UCSD-AML1 (cell line): ENCODE data around the gene GPHN.

ENCODE experiments used
- DNase-seq: peaks from one replicate; lab custom pipeline; 2025; ENCODE audit not compliant: unreplicated experiment; lab: John Stamatoyannopoulos, UW

Gene GPHN

DNA sequence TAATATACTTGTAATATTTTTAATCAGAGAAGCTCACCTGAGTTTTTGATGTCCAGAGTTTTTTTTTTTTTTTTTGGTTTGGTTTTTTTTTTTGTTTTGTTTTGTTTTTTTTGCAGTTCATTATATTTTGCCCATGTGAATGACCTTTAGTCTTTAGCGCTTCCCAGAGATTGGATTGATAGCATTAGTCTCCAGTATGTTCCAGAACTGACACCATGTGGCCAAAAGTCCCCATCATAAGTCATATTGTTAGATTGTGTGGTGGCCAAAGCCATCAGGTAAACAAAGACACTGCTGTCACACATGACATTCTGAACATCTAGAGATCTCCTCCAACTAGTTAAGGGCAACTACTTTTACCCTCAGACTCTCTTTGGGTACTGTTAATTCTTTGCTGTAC is 408.5 kb downstream of the GPHN start:
- DNase-seq: no peak

- DNase-seq: no peak
These were observed 410.6 kb downstream of the GPHN start for GRCh38 chr14:66918527-66918926.

DNA sequence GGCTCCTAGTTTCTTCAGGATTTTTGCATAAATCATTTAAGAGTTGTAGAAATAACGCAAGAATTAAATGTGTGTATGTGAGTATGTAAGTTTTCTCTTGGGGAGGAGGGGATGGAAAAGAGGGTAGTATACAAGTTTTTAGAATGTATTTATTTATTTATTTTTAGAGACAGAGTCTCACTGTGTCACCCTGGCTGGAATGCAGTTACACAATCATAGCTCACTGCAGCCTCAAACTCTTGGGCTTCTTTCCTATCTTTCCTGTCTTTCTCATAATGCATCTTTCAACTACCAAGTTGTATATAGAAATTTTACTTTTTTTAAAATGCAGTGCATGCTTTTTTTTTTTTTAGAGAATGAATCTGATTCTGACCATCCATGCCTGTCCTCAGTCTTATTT is 412.2 kb downstream of the GPHN start:
- no peak for DNase-seq

DNA sequence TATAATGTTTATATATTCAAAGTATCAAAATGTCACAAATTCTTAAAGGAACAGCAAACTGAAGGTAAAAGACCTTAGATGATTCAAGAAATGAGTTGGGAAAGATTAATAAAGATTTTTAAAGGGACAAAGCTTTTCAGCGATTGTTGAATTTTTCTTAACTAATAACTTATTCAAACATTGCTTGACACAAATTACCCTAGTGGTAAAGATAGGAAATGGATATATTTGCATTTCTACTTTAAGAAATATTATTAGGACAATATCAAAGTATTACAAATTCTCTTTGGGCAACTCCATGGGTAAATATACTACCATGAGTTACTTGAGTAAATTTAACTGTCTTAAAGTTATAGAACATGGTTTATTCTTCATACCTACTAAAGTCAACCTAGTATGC is 415.3 kb downstream of the GPHN start:
- no peak for DNase-seq

- no peak for DNase-seq
These were observed 431.5 kb downstream of the GPHN start for GRCh38 chr14:66939409-66939808.

GRCh38 chr14:66944872-66945271 is 436.9 kb downstream of the GPHN start:
- no peak for DNase-seq

DNA sequence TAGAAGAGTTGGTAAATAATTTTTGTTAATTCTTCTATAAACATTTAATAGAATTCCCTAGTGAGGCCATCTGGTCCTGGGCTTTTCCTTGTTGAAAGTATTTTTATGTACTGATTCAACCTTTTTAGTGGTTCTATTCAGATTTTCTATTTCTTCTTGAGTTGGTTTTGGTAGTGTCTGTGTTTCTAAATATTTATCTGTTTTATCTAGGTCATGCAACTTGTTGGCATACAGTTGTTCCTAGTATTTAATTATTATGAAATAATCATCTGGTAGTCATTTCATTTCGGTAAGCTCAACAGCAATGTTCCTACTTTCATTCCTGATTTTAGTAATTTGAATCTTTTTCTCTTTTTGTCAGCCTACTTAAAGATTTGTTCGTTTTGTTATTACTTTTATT is 447.2 kb downstream of the GPHN start:
- no peak for DNase-seq

- DNase-seq: no peak
These were observed 451.6 kb downstream of the GPHN start for GRCh38 chr14:66959437-66960050.

- no peak for DNase-seq
These were observed 457.9 kb downstream of the GPHN start for GRCh38 chr14:66965831-66966230.

DNA sequence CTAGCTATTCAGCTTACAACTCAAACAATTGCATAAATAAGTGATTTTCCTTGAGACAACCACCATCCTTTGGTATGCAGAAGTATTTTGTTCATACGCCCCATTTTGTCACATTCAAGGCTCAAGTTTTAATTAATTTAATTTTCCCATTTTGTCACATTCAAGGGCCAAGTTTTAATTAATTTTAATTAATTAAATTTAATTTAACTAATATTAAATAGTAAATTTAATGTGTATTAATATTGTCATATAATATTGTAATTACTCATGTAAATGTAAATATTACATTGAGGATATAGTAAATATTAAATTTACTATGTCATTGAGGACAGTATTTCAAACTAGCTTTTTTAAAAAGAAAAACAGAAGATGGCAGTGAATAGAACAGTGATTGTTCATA is 464.5 kb downstream of the GPHN start:
- DNase-seq: no peak

- DNase-seq: no peak
These were observed 466.6 kb downstream of the GPHN start for GRCh38 chr14:66974397-66975025.

DNA sequence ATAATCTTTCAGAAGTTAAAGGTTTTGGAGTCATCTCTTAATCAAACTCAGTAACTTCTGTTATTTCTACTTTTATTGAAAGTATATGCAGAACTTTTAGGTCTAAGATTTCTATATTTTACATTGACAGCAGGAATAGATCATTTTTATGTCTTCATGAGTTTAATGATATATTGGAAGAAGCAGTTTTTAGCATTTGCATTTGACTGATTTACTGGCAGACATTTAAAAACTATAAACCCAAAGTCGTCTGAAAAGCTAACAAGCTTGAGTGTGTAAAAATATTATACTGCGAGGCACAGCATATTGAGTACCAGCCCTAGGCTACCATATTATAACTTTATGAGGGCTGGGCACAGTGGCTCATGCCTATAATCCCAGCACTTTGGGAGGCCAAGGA is 467.3 kb downstream of the GPHN start:
- no peak for DNase-seq

DNA sequence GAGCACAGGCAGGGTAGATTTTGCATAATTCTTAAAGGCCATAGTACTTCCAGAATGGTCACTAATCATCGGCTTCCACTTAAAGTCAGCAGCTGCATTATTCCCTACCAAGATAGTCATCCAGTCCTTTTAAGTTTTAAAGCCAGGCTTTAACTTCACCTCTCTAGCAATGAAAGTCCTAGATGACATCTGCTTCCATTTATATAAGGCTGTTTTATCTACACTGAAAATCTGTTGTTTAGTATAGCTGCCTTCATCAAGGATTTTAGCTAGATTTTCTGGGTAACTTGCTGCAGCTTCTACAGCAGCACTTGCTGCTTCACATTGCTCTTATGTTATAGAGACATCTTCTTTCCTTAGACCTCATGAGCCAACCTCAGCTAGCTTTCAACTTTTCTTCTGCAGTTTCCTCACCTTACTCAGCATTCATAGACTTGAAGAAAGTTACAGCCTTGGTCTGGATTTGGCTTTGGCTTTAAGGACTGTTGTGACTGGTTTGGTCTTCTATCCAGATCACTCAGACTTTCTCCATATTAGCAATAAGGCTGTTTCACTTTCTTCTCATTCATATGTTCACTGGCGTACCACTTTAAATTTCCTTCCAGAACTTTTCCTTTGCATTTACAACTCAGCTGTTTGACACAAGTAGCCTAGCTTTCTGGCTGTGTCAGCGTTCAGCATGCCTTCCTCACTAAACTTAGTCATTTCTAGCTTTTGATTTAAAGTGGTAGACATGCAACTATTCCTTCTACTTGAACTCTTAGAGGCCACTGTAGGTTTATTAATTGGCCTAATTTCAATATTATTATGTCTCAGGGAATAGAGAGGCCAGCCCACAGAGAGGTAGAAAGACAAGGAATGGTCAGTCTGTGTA is 471.4 kb downstream of the GPHN start:
- DNase-seq: no peak

DNA sequence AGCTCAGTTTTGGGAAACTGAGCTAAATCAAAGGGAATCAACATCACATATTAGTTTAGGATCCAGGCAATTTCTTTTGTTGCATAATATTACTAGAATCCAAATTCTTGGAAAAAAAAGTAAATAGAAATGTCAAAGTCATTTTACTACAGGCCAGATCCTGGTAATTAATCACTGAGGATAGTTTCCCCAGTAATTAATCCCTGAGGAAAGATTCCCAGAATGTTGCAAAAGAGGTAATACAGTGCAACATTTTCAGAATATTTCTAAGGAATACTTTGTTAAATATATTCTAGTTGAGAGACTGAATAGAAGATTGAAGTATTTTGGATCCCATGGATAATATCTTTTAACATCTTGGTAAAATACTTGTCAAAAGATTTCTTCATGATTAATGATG is 474.3 kb downstream of the GPHN start:
- no peak for DNase-seq

DNA sequence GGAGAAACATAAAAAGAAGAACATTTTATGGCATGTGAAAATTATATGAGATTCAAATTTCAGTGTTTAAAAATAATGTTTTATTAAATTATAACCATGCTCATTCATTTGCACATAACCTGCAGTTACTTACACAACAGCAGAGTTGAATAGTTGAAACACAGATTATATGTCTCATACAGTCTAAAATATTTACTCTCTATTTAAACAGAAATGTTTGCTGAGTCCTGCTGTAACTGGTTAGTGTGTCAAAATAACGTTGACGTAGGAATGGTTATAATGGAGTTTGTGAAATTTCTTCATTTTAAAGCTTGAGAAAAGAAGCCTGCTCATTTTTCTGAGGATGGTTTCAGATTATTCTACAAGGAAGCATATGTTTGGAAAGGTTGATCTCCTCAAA is 484.8 kb downstream of the GPHN start:
- DNase-seq: no peak

- DNase-seq: no peak
These were observed 485.6 kb downstream of the GPHN start for GRCh38 chr14:66993512-66993911.

GRCh38 chr14:66998013-66998412 is 490.1 kb downstream of the GPHN start:
- no peak for DNase-seq

DNA sequence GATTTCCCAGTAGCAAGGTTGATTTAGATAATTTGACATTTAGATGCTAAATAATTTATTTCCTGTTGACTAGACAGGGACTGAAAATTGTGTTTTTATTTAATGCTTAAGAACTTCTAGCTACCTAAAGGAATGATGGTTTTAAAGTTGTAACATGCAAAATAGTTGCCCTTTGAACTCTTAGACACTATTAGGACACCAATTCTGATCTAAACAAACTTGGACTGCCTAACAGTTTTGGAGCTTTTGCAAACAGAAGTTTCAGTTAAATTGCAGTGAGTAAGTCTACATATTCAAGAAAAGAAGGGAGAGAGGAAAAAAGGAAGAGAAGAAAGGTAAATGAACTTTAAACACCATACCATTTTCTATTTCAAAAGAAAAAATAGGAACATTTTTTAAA is 492.0 kb downstream of the GPHN start:
- DNase-seq: no peak

- no peak for DNase-seq
These were observed 495.2 kb downstream of the GPHN start for GRCh38 chr14:67002994-67003753.

DNA sequence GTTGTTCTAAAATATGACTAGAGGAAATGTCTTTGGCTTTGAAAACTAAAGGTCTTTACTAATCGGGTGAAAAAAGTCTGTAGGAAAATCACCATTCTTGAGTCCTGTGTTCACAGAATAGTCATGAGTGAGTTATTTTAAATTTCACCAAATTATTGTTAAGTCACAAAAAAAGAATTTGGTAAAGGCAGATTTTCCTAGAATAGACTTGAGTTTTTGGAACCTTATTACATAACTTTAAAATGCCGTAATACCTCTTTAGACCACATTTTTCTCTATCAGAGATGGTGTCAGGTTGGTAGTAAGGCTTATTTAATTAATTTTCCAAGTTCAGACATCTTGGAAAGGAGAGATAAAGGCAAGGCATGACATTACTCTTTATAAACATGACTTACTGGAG is 496.6 kb downstream of the GPHN start:
- DNase-seq: no peak

- DNase-seq: no peak
These were observed 502.7 kb downstream of the GPHN start for GRCh38 chr14:67010602-67011001.

- DNase-seq: no peak
These were observed 508.9 kb downstream of the GPHN start for GRCh38 chr14:67016856-67017255.
